Measurements from ENCODE around the gene TBC1D8B.

TBC1D8B gene

GRCh38 chrX:106899276-106899675, 96.8 kb downstream of the TBC1D8B start:
- H3K4me3 ChIP-seq (ENCODE audit: low read depth, low read length), result no peak overlapping the region
- DNase-seq (ENCODE audit: low read depth), result peak; percentile 30
- TF ChIP-seq CTCF (conservative IDR thresholded peaks at IDR 0.05; ENCODE audit: low read depth, low read length), result no peak

GRCh38 chrX:106899841-106900240, 97.4 kb downstream of the TBC1D8B start:
- TF ChIP-seq CTCF (conservative IDR thresholded peaks at IDR 0.05; ENCODE audit: low read depth, low read length), result no peak
- no peak for DNase-seq (ENCODE audit: low read depth)
- H3K4me3 ChIP-seq (ENCODE audit: low read depth, low read length), result no peak overlapping the region

- H3K4me3 ChIP-seq (ENCODE audit: low read depth, low read length), result no peak overlapping the region
- TF ChIP-seq CTCF (conservative IDR thresholded peaks at IDR 0.05; ENCODE audit: low read depth, low read length), result no peak
- no peak for DNase-seq (ENCODE audit: low read depth)
Observed at GRCh38 chrX:106901341-106901740, 98.9 kb downstream of the TBC1D8B start.

- no peak overlapping the region for H3K4me3 ChIP-seq (ENCODE audit: low read depth, low read length)
- no peak for TF ChIP-seq CTCF (conservative IDR thresholded peaks at IDR 0.05; ENCODE audit: low read depth, low read length)
- no peak for DNase-seq (ENCODE audit: low read depth)
Observed at GRCh38 chrX:106901781-106902219, 99.3 kb downstream of the TBC1D8B start.

- no peak for DNase-seq (ENCODE audit: low read depth)
- no peak overlapping the region for H3K4me3 ChIP-seq (ENCODE audit: low read depth, low read length)
- no peak for TF ChIP-seq CTCF (conservative IDR thresholded peaks at IDR 0.05; ENCODE audit: low read depth, low read length)
Observed at GRCh38 chrX:106902684-106903083, 100.2 kb downstream of the TBC1D8B start.

GRCh38 chrX:106903291-106903824, 100.9 kb downstream of the TBC1D8B start, which contains the start of gene RIPPLY1:
RIPPLY1 (minus strand) TSS chrX:106903341; CDS start chrX:106903287, 54 bp downstream.
- TF ChIP-seq CTCF (conservative IDR thresholded peaks at IDR 0.05; ENCODE audit: low read depth, low read length), result no peak
- DNase-seq (ENCODE audit: low read depth), result no peak
- no peak within 1 kb of the TSS for H3K4me3 ChIP-seq (ENCODE audit: low read depth, low read length)

- H3K4me3 ChIP-seq (ENCODE audit: low read depth, low read length), result no peak overlapping the region
- no peak for TF ChIP-seq CTCF (conservative IDR thresholded peaks at IDR 0.05; ENCODE audit: low read depth, low read length)
- DNase-seq (ENCODE audit: low read depth), result no peak
Observed at GRCh38 chrX:106903856-106904528, 101.5 kb downstream of the TBC1D8B start.

All from choroid plexus epithelial cell (primary cell).